ENCODE results near the gene FBLN1.
"Not testable (repeated sequence)": the region's sequence is repeated elsewhere in the genome, so short reads cannot be mapped to it uniquely, and the experiment has no call there.

Gene FBLN1

GRCh38 chr22:45591633-45592213 is 89.0 kb downstream of the FBLN1 start:
- not testable (repeated sequence) for H3K4me1 Mint-ChIP-seq (ENCODE audit: low read depth); H3K27ac Mint-ChIP-seq; H3K36me3 Mint-ChIP-seq; H3K27me3 Mint-ChIP-seq; H3K9me3 Mint-ChIP-seq (ENCODE audit: low read depth); H3K4me3 Mint-ChIP-seq

GRCh38 chr22:45594123-45594941 is 91.6 kb downstream of the FBLN1 start:
- Mint-ChIP-seq H3K27ac (no peak overlapping the region), H3K36me3 (no peaks in the 10 kb centered on the region)

GRCh38 chr22:45597460-45598192 is 94.9 kb downstream of the FBLN1 start:
- Mint-ChIP-seq H3K4me3 (no peak overlapping the region), H3K4me1 (ENCODE audit: low read depth) (no peaks in the 10 kb centered on the region), H3K36me3 (no peaks in the 10 kb centered on the region), H3K27me3 (peaks cover 3% of the 10 kb centered on the region), H3K27ac (no peak overlapping the region), H3K9me3 (ENCODE audit: low read depth) (no peaks in the 10 kb centered on the region)

More at GRCh38 chr22:45594123-45594941, 91.6 kb downstream of the FBLN1 start:
- no peak overlapping the region for H3K4me3 Mint-ChIP-seq
- H3K4me1 Mint-ChIP-seq (ENCODE audit: low read depth), result no peaks in the 10 kb centered on the region
- H3K27me3 Mint-ChIP-seq, result peaks cover 2% of the 10 kb centered on the region
- no peaks in the 10 kb centered on the region for H3K9me3 Mint-ChIP-seq (ENCODE audit: low read depth)

GRCh38 chr22:45598596-45599217 is 96.0 kb downstream of the FBLN1 start:
- no peaks in the 10 kb centered on the region for H3K36me3 Mint-ChIP-seq
- no peaks in the 10 kb centered on the region for H3K4me1 Mint-ChIP-seq (ENCODE audit: low read depth)
- H3K9me3 Mint-ChIP-seq (ENCODE audit: low read depth), result no peaks in the 10 kb centered on the region
- no peak overlapping the region for H3K4me3 Mint-ChIP-seq
- no peak overlapping the region for H3K27ac Mint-ChIP-seq
- H3K27me3 Mint-ChIP-seq, result peaks cover 1% of the 10 kb centered on the region

DNA sequence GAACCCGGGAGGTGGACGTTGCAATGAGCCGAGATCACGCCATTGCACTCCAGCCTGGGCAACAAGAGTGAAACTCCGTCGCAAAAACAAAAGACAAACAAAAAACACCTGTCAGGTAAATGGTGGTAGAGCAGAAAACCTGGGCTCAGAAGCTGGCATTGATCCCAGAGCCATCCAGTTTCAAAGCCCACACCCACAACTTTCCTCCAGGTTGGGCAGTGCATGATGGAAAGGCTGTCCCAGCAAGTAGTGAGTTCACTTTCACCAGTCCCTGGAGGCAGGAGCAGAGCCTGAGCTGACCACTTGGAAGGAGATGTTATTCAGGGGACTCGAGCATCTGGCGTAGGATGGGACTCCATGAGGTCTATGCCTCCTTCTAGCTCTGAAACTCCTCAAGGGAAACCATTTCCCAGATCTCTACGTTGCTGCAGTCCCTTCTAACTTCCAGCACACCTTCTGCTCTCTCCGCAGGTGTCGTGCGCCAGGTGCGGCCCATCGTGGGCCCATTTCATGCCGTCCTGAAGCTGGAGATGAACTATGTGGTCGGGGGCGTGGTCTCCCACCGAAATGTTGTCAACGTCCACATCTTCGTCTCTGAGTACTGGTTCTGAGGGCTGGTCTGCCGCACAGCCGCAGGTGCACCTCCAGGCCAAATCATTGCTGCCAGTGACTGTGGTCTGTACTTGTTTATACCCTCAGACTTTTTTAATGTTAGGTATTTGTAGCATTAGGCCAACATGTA is 97.3 kb downstream of the FBLN1 start:
- Mint-ChIP-seq H3K27me3 (peaks cover 1% of the 10 kb centered on the region), H3K9me3 (ENCODE audit: low read depth) (no peaks in the 10 kb centered on the region), H3K4me3 (no peak overlapping the region), H3K4me1 (ENCODE audit: low read depth) (no peaks in the 10 kb centered on the region), H3K36me3 (no peaks in the 10 kb centered on the region), H3K27ac (no peak overlapping the region)

- Mint-ChIP-seq H3K9me3 (ENCODE audit: low read depth) (no peaks in the 10 kb centered on the region), H3K27ac (no peak overlapping the region), H3K4me3 (no peak overlapping the region), H3K4me1 (ENCODE audit: low read depth) (no peaks in the 10 kb centered on the region), H3K36me3 (no peaks in the 10 kb centered on the region), H3K27me3 (peaks cover 1% of the 10 kb centered on the region)
Measured at GRCh38 chr22:45600790-45601730, 98.4 kb downstream of the FBLN1 start.

DNA sequence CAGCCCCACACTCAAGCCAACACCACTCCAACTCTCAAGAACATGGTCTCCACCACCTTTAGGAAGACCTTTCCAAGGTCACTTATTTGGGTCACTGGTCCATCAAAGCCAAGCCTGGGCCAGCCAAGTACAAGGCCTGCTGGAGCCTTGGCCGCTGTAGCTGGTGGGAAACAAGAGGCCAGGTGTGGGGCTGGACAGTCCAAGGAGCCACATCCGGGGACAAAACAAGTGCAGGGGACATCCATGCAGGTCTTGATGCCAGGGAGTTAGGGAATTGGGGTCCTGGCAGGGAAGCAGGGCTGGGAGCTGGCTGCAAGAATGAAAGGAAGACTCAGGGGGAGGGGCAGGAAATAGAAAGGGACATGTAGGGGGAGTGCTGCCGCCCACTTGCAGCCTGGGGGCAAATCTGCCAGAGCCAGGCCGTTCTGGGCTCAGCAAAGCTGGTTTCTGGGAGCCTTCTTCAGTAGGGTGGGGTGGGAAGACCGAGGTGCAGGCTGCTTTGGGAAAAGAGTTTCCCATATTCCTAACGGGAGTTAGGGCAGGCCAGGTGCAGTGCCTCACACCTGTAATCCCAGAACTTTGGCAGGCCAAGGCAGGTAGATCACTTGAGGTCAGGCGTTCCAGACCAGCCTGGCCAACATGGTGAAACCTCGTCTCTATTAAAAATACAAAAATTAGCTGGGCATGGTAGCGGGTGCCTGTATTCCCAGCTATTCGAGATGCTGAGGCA is 99.5 kb downstream of the FBLN1 start:
- Mint-ChIP-seq H3K36me3 (no peaks in the 10 kb centered on the region), H3K9me3 (ENCODE audit: low read depth) (no peaks in the 10 kb centered on the region), H3K4me1 (ENCODE audit: low read depth) (no peaks in the 10 kb centered on the region), H3K27me3 (peaks cover 1% of the 10 kb centered on the region), H3K27ac (no peak overlapping the region), H3K4me3 (no peak overlapping the region)

- Mint-ChIP-seq H3K4me1 (ENCODE audit: low read depth) (no peaks in the 10 kb centered on the region), H3K36me3 (no peaks in the 10 kb centered on the region), H3K4me3 (no peak overlapping the region), H3K27ac (no peak overlapping the region), H3K9me3 (ENCODE audit: low read depth) (no peaks in the 10 kb centered on the region), H3K27me3 (peaks cover 1% of the 10 kb centered on the region)
Measured at GRCh38 chr22:45602824-45603595, 100.3 kb downstream of the FBLN1 start.

GRCh38 chr22:45603619-45604018 is 100.9 kb downstream of the FBLN1 start:
- Mint-ChIP-seq H3K4me1 (ENCODE audit: low read depth) (peaks cover 5% of the 10 kb centered on the region), H3K4me3 (no peak overlapping the region), H3K27ac (no peak overlapping the region), H3K36me3 (no peaks in the 10 kb centered on the region), H3K27me3 (peaks cover 1% of the 10 kb centered on the region), H3K9me3 (ENCODE audit: low read depth) (no peaks in the 10 kb centered on the region)

DNA sequence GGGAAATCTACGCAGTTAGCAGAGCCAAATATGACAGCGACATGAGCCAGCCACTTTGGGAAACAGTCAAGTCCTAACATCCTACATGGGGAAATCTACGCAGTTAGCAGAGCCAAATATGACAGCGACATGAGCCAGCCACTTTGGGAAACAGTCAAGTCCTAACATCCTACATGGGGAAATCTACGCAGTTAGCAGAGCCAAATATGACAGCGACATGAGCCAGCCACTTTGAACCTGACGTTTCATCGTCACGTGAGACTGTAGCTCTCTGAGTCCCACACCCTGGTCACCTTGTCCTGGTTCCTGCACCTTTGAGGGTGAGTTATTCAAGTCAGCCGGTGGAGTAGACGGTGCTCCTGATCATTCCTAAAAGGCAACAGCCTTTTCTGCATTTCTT is 105.4 kb downstream of the FBLN1 start:
- H3K27me3 Mint-ChIP-seq; H3K4me3 Mint-ChIP-seq; H3K4me1 Mint-ChIP-seq (ENCODE audit: low read depth); H3K36me3 Mint-ChIP-seq; H3K27ac Mint-ChIP-seq; H3K9me3 Mint-ChIP-seq (ENCODE audit: low read depth): not testable (repeated sequence)

- H3K27ac Mint-ChIP-seq, result no peak overlapping the region
- H3K9me3 Mint-ChIP-seq (ENCODE audit: low read depth), result no peaks in the 10 kb centered on the region
- H3K4me3 Mint-ChIP-seq, result no peak overlapping the region
- no peaks in the 10 kb centered on the region for H3K36me3 Mint-ChIP-seq
- H3K27me3 Mint-ChIP-seq, result no peaks in the 10 kb centered on the region
- peaks cover 9% of the 10 kb centered on the region for H3K4me1 Mint-ChIP-seq (ENCODE audit: low read depth)
Measured at GRCh38 chr22:45608763-45609180, 106.1 kb downstream of the FBLN1 start.

DNA sequence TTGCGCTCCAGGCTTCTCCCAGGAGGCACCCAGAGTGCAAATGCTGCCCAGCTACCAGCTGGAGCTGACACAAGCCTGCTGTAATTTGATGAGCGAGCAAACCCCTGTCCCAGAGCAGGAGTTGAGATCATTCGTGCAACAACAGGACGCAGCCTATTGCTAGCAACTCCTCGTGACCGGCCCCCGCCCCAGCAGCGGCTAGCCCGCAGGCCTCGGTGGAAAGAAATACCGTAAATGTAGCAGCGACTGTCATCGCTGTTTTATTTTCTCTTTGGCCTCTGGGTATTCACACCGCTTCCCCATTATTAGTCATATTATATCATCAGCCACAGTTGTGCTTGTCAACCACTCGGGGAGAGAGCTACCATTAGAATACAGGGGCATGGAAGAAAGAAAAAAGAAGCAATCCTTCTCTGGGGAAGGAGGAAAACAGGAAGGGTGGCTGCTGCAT is 109.8 kb downstream of the FBLN1 start:
- no peaks in the 10 kb centered on the region for H3K36me3 Mint-ChIP-seq
- peak overlapping the region; percentile 28 for H3K27ac Mint-ChIP-seq
- H3K4me1 Mint-ChIP-seq (ENCODE audit: low read depth), result peaks cover 9% of the 10 kb centered on the region
- H3K27me3 Mint-ChIP-seq, result no peaks in the 10 kb centered on the region
- H3K9me3 Mint-ChIP-seq (ENCODE audit: low read depth), result no peaks in the 10 kb centered on the region
- H3K4me3 Mint-ChIP-seq, result peak overlapping the region; percentile 43

All from activated naive CD8-positive, alpha-beta T cell (primary cell).